HG03159 (cell line): Measurements from ENCODE around the gene AFDN.

ENCODE experiments used
- ATAC-seq: cut with Tn5 transposase; IDR thresholded peaks from one replicate; pipeline ENCODE4 v1.9.1; 2021; ENCODE audit warnings: mild to moderate bottlenecking, moderate library complexity; ENCODE audit not compliant: unreplicated experiment

AFDN gene

GRCh38 chr6:167817016-167817415 is 9.7 kb upstream of the AFDN start:
- ATAC-seq = no peak

- no peak for ATAC-seq
Measured at GRCh38 chr6:167817729-167818128, 9.0 kb upstream of the AFDN start.

DNA sequence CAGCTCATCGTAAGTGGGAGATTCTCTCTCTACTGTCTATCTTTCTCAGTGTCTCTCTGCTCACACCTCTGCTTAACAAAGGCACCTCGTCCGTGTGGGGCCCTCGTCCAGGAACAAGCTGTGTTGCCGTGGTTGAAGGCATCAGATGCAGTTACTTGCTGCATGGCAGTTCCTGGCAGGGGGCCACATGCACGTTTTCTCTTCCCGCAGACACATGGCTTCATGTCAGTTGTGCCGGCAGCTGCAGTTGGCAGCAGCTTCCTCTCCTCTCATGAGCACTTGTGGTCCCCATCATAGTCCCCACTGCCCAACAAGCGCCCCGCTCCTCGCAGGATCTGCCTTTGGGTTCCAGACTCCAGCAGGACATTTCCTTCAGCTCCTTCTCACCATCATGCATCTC is 7.1 kb upstream of the AFDN start:
- no peak for ATAC-seq

GRCh38 chr6:167820681-167821080 is 6.0 kb upstream of the AFDN start:
- no peak for ATAC-seq

GRCh38 chr6:167824591-167825331 is 1.9 kb upstream of the AFDN start:
- ATAC-seq = no peak

GRCh38 chr6:167825332-167826229 is 1.1 kb upstream of the AFDN start:
- no peak for ATAC-seq

GRCh38 chr6:167826230-167826895 is 348 bp upstream of the AFDN start:
- ATAC-seq = peak; percentile 78

- ATAC-seq = peak; percentile 29
Measured at GRCh38 chr6:167827583-167828324, 1.0 kb downstream of the AFDN start.

DNA sequence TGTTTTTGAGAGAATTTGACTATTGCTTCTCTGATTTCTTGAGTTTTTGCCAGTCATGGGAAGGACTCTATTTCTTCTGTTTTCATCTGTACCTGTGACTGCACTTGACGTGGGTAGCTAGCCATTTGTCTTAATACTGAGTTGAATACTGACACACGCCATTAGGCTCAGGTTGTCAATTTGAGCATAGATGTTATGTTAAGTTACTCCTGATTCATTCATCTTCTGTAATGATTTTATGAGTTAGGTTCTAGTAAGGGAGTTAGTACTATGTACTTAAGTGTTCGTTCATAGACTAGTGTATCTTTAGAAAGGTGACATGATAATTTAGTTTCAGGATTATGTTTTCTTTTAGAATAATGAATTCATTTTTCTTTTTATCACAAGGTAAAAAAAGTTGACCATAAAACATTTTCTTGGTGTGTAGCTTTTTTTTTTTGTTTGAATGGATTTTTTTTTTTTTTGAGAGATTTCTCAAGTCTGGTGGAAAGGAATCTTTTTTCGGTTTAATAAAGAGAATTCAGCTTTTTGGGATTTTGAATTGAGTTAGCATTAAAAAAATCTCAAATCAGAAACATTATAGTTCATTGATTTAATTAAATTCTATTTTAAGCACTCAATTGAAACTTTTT is 1.7 kb downstream of the AFDN start:
- ATAC-seq = no peak

DNA sequence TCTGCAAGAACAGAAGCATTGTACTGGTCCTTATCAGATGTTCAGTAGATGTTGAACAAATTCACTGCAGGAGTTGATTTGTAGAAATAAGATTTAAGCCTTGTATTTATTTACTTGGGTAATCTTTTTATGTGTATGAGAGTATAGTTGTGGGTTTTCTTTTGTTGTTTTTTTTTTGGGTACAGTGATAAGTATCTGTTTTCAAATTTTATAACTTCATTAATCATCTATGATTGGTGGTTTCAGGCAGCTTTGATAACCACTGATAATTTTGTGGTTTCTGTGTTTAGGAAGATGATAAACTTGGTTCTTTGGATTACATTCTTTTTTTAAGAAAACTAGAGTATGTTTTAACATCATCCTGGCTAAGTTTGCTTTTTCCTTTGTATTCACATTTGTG is 2.8 kb downstream of the AFDN start:
- ATAC-seq = no peak

GRCh38 chr6:167831281-167831828 is 4.6 kb downstream of the AFDN start:
- ATAC-seq = no peak

- peak; percentile 45 for ATAC-seq
Measured at GRCh38 chr6:167832497-167833395, 6.0 kb downstream of the AFDN start.

DNA sequence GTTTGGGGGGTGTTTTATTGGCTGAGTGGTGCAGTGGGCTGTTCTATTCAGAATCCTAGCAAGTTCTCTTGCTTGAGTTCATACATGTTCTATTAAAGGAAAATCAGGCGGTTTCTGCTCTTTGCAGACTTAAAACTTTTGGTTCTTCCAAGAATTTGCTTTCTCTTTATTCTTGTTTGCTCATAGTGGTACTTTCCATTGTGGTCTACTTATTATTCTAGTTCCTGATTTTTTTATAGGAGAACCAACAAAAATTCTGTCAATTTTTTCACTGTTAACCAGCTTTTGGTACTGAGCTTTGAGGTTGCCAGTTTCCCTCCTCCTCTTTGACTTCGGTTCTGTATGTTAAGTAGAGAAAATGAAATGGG is 6.7 kb downstream of the AFDN start:
- ATAC-seq = peak; percentile 7

- no peak for ATAC-seq
Measured at GRCh38 chr6:167835260-167835659, 8.5 kb downstream of the AFDN start.

DNA sequence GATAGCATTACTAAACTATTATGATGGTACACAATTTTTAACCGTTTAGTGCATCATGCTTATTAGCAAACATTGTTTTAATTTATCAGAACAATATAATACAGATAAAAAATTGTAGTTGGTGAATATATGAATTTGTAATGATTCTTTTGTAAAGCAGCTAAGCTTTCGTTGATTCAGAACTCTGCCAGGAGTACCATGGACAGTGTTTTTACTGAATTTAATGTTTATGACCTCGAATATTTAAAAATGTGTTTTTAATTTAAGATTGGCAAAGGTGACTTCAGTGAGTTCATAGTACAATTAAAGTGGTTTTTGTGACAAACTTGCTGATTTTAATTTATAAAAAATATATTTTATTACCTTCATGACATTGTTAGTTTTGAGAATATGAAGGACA is 10.0 kb downstream of the AFDN start:
- no peak for ATAC-seq

DNA sequence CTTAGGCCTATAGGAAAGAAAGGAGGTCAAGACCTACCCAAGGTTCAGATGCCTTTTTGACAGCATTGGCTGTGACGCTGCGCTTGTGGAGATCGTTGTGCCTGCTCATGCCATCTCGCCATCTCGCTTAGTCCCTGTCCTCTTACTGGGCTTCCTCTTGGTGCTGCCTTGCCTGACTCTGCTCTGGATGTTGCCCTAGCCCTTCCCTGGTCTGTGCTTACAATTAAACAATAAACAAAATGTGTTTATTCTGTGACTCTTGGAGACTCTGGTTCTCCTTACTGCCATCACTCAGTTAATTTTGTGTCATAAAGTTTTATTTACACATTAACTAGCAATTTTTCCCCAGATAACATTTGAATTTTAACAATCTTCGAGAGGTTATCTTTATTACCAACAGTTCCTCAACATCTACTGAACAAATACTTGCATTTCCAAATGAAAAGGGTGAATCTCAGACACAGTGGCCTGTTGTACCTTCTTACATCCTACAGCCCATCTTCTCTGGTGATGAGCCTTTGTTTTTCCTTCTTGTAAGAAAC is 11.6 kb downstream of the AFDN start:
- no peak for ATAC-seq

- no peak for ATAC-seq
Measured at GRCh38 chr6:167839343-167839742, 12.6 kb downstream of the AFDN start.

DNA sequence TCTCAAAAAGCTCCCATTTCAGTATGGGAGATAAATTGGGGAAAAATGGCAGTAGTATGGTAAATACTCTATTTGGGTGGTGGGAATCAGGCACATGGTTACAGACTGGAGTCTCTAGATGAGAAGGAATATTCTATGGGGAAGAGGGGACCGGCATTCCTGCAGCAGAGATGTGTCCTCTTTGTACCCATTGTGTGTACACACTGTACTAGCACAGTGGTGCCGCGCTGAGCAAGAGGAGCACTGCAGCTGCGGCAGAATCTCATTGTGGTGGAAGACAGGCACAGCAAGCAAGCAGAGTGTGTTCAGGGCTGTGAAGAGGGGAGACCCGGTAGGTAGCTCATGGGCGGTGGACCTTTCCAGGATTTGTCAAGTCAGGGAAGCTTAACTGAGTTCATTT is 13.0 kb downstream of the AFDN start:
- ATAC-seq = no peak

DNA sequence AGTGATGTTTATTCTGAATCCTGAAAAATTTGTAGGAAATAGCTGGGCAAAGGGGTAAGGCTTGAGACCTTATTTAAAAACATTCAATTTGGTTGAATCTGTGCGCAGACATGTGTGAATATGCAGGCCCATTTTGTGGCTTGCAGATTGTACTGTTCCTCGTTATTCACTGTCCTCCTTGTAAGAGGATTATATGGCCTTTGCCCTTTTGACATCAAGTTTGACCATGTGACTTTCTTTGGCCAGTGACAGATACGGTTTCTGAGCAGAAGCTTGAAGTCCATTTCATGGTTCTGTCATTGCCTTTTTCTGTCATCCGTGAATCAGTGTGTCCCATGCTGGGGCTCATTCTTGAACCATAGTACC is 13.4 kb downstream of the AFDN start:
- no peak for ATAC-seq
